ENCODE data around the gene HINFP.

DNA sequence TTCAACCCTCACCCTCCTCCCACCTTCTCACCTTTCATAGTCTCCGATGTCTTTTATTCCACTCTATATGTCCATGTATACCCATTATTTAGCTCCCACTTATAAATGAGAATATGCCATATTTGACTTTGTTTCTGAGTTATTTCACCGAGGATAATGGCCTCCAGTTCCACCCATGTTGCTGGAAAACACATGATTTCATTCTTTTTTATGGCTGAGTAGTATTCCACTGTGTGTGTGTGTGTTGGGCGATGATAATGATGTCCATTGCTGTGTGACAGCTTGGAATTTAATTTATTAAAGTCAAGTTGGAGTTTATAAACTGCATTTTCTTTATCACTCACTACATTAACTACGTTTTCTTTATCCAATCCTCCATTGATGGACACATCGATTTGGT, 3.2 kb upstream of the HINFP start:
- TF ChIP-seq, protein P1, sequence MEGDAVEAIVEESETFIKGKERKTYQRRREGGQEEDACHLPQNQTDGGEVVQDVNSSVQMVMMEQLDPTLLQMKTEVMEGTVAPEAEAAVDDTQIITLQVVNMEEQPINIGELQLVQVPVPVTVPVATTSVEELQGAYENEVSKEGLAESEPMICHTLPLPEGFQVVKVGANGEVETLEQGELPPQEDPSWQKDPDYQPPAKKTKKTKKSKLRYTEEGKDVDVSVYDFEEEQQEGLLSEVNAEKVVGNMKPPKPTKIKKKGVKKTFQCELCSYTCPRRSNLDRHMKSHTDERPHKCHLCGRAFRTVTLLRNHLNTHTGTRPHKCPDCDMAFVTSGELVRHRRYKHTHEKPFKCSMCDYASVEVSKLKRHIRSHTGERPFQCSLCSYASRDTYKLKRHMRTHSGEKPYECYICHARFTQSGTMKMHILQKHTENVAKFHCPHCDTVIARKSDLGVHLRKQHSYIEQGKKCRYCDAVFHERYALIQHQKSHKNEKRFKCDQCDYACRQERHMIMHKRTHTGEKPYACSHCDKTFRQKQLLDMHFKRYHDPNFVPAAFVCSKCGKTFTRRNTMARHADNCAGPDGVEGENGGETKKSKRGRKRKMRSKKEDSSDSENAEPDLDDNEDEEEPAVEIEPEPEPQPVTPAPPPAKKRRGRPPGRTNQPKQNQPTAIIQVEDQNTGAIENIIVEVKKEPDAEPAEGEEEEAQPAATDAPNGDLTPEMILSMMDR (IDR thresholded peaks at IDR 0.05) = no peak
- no peak for TF ChIP-seq ZFX (IDR thresholded peaks at IDR 0.05; ENCODE audit: borderline replicate concordance)

Measured in 22Rv1 (cell line).